HG03103 (cell line): ENCODE results near the gene ZNF227.
"Not testable (repeated sequence)": the region's sequence is repeated elsewhere in the genome, so short reads cannot be mapped to it uniquely, and the experiment has no call there.

ENCODE experiments used
- ATAC-seq: cut with Tn5 transposase; IDR thresholded peaks from one replicate; pipeline ENCODE4 v1.9.1; 2021; ENCODE audit warnings: low read depth; ENCODE audit not compliant: unreplicated experiment

Gene ZNF227

GRCh38 chr19:44232867-44233266 is 20.5 kb downstream of the ZNF227 start:
- ATAC-seq, result no peak

DNA sequence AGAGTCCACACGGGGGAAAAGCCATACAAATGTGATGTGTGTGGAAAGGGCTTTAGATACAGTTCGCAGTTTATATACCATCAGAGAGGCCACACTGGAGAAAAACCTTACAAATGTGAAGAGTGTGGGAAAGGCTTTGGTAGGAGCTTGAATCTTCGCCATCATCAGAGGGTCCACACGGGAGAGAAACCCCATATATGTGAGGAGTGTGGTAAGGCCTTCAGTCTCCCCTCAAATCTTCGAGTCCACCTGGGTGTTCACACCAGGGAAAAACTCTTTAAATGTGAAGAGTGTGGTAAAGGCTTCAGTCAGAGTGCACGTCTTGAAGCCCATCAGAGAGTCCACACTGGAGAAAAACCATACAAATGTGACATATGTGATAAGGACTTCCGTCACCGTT is 24.1 kb downstream of the ZNF227 start:
- ATAC-seq, result no peak

DNA sequence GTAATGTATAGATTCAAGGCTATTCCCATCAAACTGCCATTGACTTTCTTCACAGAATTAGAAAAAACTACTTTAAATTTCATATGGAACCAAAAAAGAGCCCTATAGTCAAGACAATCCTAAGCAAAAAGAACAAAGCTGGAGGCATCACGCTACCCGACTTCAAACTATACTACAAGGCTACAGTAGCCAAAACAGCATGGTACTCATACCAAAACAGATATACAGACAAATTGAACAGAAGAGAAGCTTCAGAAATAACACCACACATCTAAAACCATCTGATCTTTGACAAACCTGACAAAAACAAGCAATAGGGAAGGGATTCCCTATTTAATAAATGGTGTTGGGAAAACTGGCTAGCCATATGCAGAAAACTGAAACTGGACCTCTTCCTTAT is 40.0 kb downstream of the ZNF227 start:
- not testable (repeated sequence) for ATAC-seq

DNA sequence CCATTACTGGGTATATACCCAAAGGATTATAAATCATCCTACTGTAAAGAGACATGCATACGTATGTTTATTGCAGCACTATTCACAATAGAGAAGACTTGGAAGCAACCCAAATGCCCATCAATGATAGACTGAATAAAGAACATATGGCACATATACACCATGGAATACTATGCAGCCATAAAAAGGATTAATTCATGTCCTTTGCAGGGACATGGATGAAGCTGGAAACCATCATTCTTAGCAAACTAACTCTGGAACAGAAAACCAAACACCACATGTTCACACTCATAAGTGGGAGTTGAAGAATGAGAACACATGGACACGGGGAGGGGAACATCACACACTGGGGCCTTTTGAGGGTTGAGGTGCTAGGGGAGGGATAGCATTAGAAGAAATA is 41.1 kb downstream of the ZNF227 start:
- not testable (repeated sequence) for ATAC-seq

- ATAC-seq, result no peak
These were observed 42.2 kb downstream of the ZNF227 start for GRCh38 chr19:44254496-44254895.

DNA sequence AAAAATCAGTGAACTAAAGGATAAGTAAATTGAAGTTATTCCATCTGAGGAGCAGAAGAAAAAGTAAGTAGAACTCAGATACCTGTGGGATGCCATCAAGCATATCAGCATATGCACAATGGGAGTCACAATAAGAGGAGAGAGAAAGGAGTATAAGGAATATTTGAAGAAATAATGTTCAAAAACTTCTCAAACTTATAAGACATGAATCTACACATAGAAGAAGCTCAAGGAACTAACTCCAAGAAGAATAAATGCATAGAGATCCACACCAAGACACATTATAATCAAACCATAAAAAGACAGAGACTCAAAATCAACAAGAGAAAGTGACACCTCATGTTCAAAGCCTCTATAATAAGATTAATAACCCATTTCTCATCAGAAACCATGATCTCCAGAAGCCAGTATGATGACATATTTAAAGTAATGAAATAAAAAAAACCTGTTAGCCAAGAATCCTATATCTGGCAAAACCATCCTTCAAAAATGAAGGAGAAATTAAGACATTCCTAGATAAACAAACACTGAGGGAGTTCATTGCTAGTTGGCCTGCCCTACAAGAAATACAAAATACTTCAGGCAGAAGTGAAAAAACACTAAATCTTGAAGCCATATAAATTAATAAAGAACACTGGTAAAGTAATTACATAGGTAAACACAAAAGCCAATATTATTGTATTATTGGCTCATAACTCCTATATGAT is 43.5 kb downstream of the ZNF227 start:
- no peak for ATAC-seq

DNA sequence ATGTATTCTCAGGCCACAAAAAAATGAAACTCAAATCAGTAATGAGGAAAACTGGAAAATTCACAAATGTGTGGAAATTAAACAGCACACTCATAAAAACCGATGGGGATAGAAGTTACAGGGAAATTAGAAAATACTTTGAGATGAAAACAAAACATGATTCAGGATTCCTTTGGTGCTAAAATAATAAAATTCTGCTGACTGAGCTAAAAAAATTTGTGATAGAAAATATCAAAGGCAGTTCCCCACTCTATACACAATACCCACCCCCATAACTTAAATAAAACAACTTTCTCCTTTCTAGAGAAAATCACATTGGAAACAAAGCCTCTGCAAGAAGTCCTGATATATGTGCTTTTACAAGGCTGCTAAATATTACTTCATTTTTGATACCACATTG is 45.8 kb downstream of the ZNF227 start:
- no peak for ATAC-seq

DNA sequence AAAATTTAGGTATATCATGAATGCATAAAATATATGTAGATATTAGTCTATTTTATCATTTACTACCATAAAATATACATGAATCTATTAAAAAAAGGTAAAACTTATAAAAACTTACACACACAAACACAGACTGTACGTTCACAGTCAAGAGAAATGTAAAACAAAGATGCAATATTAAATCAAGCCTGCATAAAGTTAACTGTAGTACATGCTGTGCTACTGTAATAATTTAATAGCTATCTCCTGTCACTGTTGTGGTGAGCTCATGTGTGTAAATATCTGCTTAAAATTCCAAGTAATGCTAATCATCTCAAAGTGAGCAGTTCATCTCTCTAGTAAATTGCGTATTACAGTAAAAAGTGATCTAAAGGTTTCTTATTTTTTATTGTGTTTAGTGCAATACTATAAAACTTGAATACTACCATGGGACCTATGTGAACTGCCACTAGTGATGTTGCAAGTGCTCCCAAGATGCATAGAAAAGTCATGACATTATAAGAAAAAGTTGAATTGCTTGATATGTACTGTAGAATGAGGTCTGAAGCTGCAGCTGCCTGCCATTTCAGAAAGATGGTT is 46.6 kb downstream of the ZNF227 start:
- ATAC-seq, result no peak

DNA sequence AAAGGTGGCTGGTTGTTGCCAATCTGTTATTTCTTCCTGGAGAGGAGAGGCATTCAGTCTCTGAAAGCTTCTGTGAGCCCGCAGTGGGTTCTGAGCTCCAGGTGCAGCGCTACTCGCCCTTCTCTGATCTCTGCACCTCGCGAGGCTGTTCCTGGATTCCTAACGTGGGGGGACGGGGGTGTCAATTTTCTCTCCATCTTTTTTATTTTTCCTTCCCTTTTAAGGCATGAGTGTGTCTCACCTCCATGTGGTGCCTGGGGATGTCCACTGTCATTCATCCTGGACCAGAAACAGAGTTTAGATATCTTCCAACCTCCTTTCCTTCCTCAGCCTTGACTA is 48.0 kb downstream of the ZNF227 start:
- ATAC-seq, result no peak

- ATAC-seq, result no peak
These were observed 48.5 kb downstream of the ZNF227 start for GRCh38 chr19:44260695-44261446.

DNA sequence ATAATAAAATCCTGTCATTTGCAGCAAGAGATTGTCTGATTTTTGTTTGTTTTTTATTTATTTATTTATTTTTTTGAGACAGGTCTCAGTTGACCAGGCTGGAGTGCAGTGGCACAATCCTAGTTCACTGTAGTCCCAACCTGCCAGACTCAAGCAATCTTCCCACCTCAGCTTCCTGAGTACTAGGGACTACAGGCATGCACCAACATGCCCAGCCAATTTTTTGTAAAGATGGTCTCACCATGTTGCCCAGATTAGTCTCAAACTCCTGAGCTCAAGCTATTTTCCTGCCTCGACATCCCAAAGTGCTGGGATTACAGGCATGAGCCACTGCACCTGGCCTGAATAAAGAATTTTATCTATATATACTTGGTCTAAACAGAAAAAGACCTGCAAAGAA is 65.0 kb downstream of the ZNF227 start:
- no peak for ATAC-seq

GRCh38 chr19:44278181-44278690 is 65.9 kb downstream of the ZNF227 start:
- no peak for ATAC-seq

- no peak for ATAC-seq
These were observed 68.6 kb downstream of the ZNF227 start for GRCh38 chr19:44280916-44281315.

- ATAC-seq, result no peak
These were observed 70.5 kb downstream of the ZNF227 start for GRCh38 chr19:44282846-44283245.

DNA sequence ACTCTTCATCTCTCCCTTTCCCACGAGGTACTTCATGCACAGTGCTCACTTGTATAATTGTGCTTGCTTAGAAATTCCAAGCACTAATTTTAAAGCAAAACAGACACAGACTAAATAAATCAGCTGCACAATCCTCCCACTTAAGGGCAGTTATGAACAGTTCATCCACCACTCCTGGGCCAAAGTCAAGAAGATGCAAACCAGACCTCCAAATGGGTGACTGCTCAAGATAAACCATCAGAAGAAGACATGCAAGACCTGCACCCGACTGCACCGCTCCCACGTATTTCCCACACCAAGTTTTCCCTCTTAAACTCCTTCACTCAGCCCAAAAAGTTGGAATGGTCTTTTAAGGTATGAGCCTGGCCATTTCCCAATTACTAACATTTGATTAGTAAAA is 72.6 kb downstream of the ZNF227 start:
- ATAC-seq, result no peak
